ENCODE data around the gene SDF4. TPM values are rescaled to one million over a fixed set of nuclear protein-coding genes. Genes with fewer than 3 reads are reported as not detected.
"Not testable (repeated sequence)": the region's sequence is repeated elsewhere in the genome, so short reads cannot be mapped to it uniquely, and the experiment has no call there.

SDF4 gene
- total and polyA plus RNA-seq, 2 of the 4 experiments (the other 2 are of a cell fraction) = 57.0 to 250 TPM

- H3K9me3 ChIP-seq (ENCODE audit: control insufficient read depth, insufficient read depth, low read length) = peaks cover 6% of the 10 kb centered on the region
- H4K91ac ChIP-seq (ENCODE audit: insufficient read depth, low read depth, low read length) = no peak overlapping the region
- no peak overlapping the region for H3K56ac ChIP-seq (ENCODE audit: extremely low read depth, insufficient read depth, low read length)
- dilution Hi-C loops (cut with HindIII; ENCODE audit: low sequenced_read_pairs, unreplicated experiment) (no loop called here), in situ Hi-C loops (cut with MboI; ENCODE audit: low sequenced_read_pairs) (no loop called here), intact Hi-C loops (cut with micrococcal nuclease) (no loop called here)
- H2BK5ac ChIP-seq (ENCODE audit: low read depth, low read length, poor library complexity, severe bottlenecking) = no peak overlapping the region
- H3K18ac ChIP-seq (ENCODE audit: low read depth, low read length) = no peak overlapping the region
- H3K9me1 ChIP-seq (ENCODE audit: insufficient read depth, low read length) = no peaks in the 10 kb centered on the region
- DNase-seq = no peak
- no peak overlapping the region for H2AK5ac ChIP-seq (ENCODE audit: low read depth, low read length)
- H2BK20ac ChIP-seq (ENCODE audit: low read depth, low read length) = no peak overlapping the region
- no peak overlapping the region for H2BK15ac ChIP-seq (ENCODE audit: low read depth, low read length)
- H3K4me3 ChIP-seq (ENCODE audit: insufficient read depth, low read depth, low read length) = no peak overlapping the region
- ChIA-PET POLR2A (ENCODE audit: unreplicated experiment) (no interaction called here), CTCF (no interaction called here)
- WGBS, 2 experiments (ENCODE audit: extremely low coverage in 2 of 2, insufficient read length in 1 of 2) = 76% methylated on average over 2 of the region's 7 CpGs; no CpG with 5 or more reads in 1 of the 2 experiments
- no peak overlapping the region for H3K14ac ChIP-seq (replicated peaks; ENCODE audit: low read depth, low read length)
- H3K9ac ChIP-seq (ENCODE audit: low read depth, low read length) = no peak overlapping the region
- H3K27me3 ChIP-seq (ENCODE audit: control insufficient read depth, insufficient read depth, low read length) = peaks cover 51% of the 10 kb centered on the region
- no peak overlapping the region for H4K5ac ChIP-seq (ENCODE audit: low read depth, low read length)
- no peaks in the 10 kb centered on the region; the same call in 1 of the 2 replicates for H4K20me1 ChIP-seq (ENCODE audit: insufficient read depth, low read length)
- no peaks in the 10 kb centered on the region for H3K79me1 ChIP-seq (ENCODE audit: low read depth in 1 of 2, low read length in 2 of 2)
- H3K4me2 ChIP-seq (ENCODE audit: low read depth, low read length) = no peak overlapping the region
- H2AFZ ChIP-seq (replicated peaks; ENCODE audit: low read length, poor library complexity) = no peak overlapping the region
- no peaks in the 10 kb centered on the region for H3K36me3 ChIP-seq (ENCODE audit: control insufficient read depth, insufficient read depth, low read length)
- no peak overlapping the region for H4K8ac ChIP-seq (ENCODE audit: low read depth in 2 of 2, low read length in 2 of 2)
- no peak overlapping the region for H2BK120ac ChIP-seq (ENCODE audit: low read depth, low read length)
- H3K23ac ChIP-seq (ENCODE audit: low read depth, low read length) = no peak overlapping the region
- no peak overlapping the region for H3K27ac ChIP-seq (ENCODE audit: insufficient read depth, low read length)
- ATAC-seq (ENCODE audit: low read depth) = no peak
- H3K4ac ChIP-seq (ENCODE audit: low read depth, low read length) = no peak overlapping the region
- H2AK9ac ChIP-seq (replicated peaks; ENCODE audit: low read depth, low read length, poor library complexity) = no peak overlapping the region
- no peaks in the 10 kb centered on the region for H3K4me1 ChIP-seq (ENCODE audit: control insufficient read depth, insufficient read depth, low read length)
- TF ChIP-seq FOS (IDR thresholded peaks at IDR 0.05; ENCODE audit: low read depth, low read length) (no peak), BHLHE40 (IDR thresholded peaks at IDR 0.05; ENCODE audit: low read depth, low read length) (no peak), RAD21 (IDR thresholded peaks at IDR 0.05; ENCODE audit: low read length) (no peak)
- BruUV-seq (replicated peaks) = no TSS peak
These were observed 54.9 kb downstream of the SDF4 start for GRCh38 chr1:1176931-1177330.

- H3K56ac ChIP-seq (ENCODE audit: extremely low read depth, insufficient read depth, low read length); H3K18ac ChIP-seq (ENCODE audit: low read depth, low read length); H3K9ac ChIP-seq (ENCODE audit: low read depth, low read length); CTCF ChIA-PET; H3K4ac ChIP-seq (ENCODE audit: low read depth, low read length); H2AK5ac ChIP-seq (ENCODE audit: low read depth, low read length); H3K9me1 ChIP-seq (ENCODE audit: insufficient read depth, low read length); H3K9me3 ChIP-seq (ENCODE audit: control insufficient read depth, insufficient read depth, low read length); H3K4me1 ChIP-seq (ENCODE audit: control insufficient read depth, insufficient read depth, low read length); H4K5ac ChIP-seq (ENCODE audit: low read depth, low read length); H3K36me3 ChIP-seq (ENCODE audit: control insufficient read depth, insufficient read depth, low read length); H2BK15ac ChIP-seq (ENCODE audit: low read depth, low read length); BruUV-seq (replicated peaks); H3K4me2 ChIP-seq (ENCODE audit: low read depth, low read length); H3K23ac ChIP-seq (ENCODE audit: low read depth, low read length); H3K14ac ChIP-seq (replicated peaks; ENCODE audit: low read depth, low read length); H2AK9ac ChIP-seq (replicated peaks; ENCODE audit: low read depth, low read length, poor library complexity); H4K20me1 ChIP-seq (ENCODE audit: insufficient read depth, low read length); H3K27ac ChIP-seq (ENCODE audit: insufficient read depth, low read length); ATAC-seq (ENCODE audit: low read depth); POLR2A ChIA-PET (ENCODE audit: unreplicated experiment); H3K4me3 ChIP-seq (ENCODE audit: insufficient read depth, low read depth, low read length); H2BK120ac ChIP-seq (ENCODE audit: low read depth, low read length); intact Hi-C loops (cut with micrococcal nuclease); H2BK5ac ChIP-seq (ENCODE audit: low read depth, low read length, poor library complexity, severe bottlenecking); H4K8ac ChIP-seq (ENCODE audit: low read depth in 2 of 2, low read length in 2 of 2); in situ Hi-C loops (cut with MboI; ENCODE audit: low sequenced_read_pairs); H3K79me1 ChIP-seq (ENCODE audit: low read depth in 1 of 2, low read length in 2 of 2); dilution Hi-C loops (cut with HindIII; ENCODE audit: low sequenced_read_pairs, unreplicated experiment); H4K91ac ChIP-seq (ENCODE audit: insufficient read depth, low read depth, low read length); H2BK20ac ChIP-seq (ENCODE audit: low read depth, low read length): not testable (repeated sequence)
- peak overlapping the region; percentile 29 for H2AFZ ChIP-seq (replicated peaks; ENCODE audit: low read length, poor library complexity)
- peaks cover 57% of the 10 kb centered on the region for H3K27me3 ChIP-seq (ENCODE audit: control insufficient read depth, insufficient read depth, low read length)
- DNase-seq = peak; percentile 35
- 29% methylated on average over 5 of the region's 22 CpGs; no CpG with 5 or more reads in 1 of the 2 experiments for WGBS, 2 experiments (ENCODE audit: extremely low coverage in 2 of 2, insufficient read length in 1 of 2)
These were observed 55.6 kb downstream of the SDF4 start for GRCh38 chr1:1176063-1176761.

All from IMR-90 (cell line).